ENCODE data around the gene INPP4B.

DNA sequence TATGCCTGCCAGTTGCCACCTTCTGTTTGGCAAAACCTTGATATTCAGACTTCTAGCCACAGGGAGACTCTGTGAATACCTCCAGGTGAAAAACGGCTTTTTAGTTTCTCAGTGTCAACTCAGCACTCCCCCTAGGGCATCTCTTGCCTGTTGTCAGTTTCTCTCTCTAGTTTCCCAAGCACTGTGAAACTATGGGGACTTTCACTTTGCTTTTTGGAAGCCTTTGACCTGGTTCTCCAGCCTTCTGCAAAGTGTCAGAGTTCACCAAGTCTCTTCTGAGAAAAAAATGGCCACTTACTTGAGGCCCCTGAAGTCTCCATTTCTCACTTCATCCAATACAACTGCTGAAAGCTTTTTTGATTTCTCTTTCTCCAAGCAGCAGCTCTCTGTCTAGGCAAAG is 521.5 kb downstream of the INPP4B start:
- TF ChIP-seq, protein P1, sequence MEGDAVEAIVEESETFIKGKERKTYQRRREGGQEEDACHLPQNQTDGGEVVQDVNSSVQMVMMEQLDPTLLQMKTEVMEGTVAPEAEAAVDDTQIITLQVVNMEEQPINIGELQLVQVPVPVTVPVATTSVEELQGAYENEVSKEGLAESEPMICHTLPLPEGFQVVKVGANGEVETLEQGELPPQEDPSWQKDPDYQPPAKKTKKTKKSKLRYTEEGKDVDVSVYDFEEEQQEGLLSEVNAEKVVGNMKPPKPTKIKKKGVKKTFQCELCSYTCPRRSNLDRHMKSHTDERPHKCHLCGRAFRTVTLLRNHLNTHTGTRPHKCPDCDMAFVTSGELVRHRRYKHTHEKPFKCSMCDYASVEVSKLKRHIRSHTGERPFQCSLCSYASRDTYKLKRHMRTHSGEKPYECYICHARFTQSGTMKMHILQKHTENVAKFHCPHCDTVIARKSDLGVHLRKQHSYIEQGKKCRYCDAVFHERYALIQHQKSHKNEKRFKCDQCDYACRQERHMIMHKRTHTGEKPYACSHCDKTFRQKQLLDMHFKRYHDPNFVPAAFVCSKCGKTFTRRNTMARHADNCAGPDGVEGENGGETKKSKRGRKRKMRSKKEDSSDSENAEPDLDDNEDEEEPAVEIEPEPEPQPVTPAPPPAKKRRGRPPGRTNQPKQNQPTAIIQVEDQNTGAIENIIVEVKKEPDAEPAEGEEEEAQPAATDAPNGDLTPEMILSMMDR (IDR thresholded peaks at IDR 0.05), result no peak
- no peak for TF ChIP-seq ZFX (IDR thresholded peaks at IDR 0.05; ENCODE audit: borderline replicate concordance)

All from 22Rv1 (cell line).